Gastrocnemius medialis (tissue), 4 donors: ENCODE measurements around the gene TRIM71.

Source experiments
- POLR2A ChIP-seq, 2 donors: fragments of 450-650 bp; IDR thresholded peaks; one replicate each; pipeline ENCODE4 v1.6.1; 2017; ENCODE audit warnings: antibody characterized with exemption in 2 of 2, mild to moderate bottlenecking in 2 of 2, moderate library complexity in 2 of 2
- TF ChIP-seq, protein P1 (sequence below), 5 experiments: fragments of 450-650 bp in 3 of 5; fragments of 200-600 bp in 2 of 5; sonication (generic) in 2 of 5; IDR thresholded peaks in 4 of 5; conservative IDR thresholded peaks in 1 of 5; 1 replicate in 4 of 5; 2 replicates in 1 of 5; pipeline ENCODE4 v1.5.1; 2016 to 2019; ENCODE audit warnings: antibody characterized with exemption in 5 of 5, mild to moderate bottlenecking in 3 of 5, moderate library complexity in 3 of 5

DNA sequence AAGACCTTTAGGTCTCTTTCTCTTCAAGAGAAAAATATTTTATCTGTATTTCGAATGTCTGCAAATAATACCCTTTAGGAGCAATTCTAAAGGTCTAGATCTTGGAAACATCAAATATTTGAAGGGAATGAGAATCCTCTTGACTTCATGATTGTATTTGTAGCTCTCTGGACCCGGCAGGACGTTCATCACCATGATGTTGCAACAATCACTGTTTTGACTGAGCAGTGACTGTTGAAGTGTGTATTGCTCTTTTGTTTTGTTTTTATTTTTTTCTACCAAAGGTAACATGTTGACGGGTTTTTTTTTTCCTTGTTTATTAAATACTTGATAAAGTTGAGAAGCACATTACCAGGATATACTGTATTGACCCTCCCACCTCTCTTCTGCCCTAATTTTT is 78.3 kb downstream of the TRIM71 start:
- TF ChIP-seq, protein P1, sequence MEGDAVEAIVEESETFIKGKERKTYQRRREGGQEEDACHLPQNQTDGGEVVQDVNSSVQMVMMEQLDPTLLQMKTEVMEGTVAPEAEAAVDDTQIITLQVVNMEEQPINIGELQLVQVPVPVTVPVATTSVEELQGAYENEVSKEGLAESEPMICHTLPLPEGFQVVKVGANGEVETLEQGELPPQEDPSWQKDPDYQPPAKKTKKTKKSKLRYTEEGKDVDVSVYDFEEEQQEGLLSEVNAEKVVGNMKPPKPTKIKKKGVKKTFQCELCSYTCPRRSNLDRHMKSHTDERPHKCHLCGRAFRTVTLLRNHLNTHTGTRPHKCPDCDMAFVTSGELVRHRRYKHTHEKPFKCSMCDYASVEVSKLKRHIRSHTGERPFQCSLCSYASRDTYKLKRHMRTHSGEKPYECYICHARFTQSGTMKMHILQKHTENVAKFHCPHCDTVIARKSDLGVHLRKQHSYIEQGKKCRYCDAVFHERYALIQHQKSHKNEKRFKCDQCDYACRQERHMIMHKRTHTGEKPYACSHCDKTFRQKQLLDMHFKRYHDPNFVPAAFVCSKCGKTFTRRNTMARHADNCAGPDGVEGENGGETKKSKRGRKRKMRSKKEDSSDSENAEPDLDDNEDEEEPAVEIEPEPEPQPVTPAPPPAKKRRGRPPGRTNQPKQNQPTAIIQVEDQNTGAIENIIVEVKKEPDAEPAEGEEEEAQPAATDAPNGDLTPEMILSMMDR (IDR thresholded peaks at IDR 0.05 in 4 of 5, conservative IDR thresholded peaks at IDR 0.05 in 1 of 5) = no peak
- TF ChIP-seq POLR2A (IDR thresholded peaks at IDR 0.05) = no peak
